GM18951 (cell line): ENCODE results near the gene GPD2.

ENCODE experiments used
- POLR2A ChIP-seq: IDR thresholded peaks from 4 replicates; pipeline ENCODE4 v1.6.1; 2011; ENCODE audit warnings: mild to moderate bottlenecking; ENCODE audit not compliant: insufficient read length, insufficient read depth; ENCODE audit errors: extremely low read depth
- in situ Hi-C: fragments of 300-500 bp; cut with MboI; formaldehyde crosslinking; loops from one replicate; pipeline ENCODE4 v1.12.0; 2022; ENCODE audit warnings: low sequenced_read_pairs, mixed read lengths, inconsistent platforms; ENCODE audit not compliant: unreplicated experiment

GPD2 gene

DNA sequence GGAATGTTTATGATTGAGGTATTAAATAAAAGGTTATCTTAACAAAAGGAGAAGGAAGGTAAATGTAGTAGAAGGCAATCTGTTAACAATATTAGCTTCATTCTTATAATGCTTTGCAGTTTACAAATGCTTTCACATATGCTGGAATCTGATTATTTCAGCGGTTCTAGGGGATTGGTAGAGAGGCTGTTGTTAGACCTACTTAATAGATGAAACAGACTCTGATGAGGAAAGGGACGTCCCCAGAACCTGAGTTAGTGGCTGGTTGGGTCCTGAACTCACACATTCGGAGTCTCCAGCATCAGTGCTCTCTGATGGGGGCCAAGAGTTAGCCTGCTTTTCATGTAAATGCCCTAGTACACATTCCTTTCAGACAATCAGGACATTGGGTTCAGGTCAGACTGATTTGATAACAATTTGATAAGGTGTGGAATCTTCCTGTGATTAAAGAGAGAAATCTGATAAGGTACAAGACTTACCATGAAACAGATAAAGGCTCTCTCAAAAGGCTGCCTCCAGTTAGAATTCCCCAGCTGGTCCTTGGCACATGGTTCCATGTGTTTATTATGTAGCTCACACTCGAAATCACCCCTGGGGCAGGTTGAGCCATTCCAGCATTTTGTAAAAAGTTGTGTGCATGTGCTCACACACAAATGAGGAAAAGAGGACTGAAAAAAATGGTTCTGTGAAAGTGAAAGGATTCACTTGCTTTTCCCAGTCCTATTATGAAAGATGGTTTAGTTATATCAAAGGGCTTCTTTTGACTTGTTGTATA, 103.1 kb downstream of the GPD2 start:
- no peak for TF ChIP-seq POLR2A
- in situ Hi-C loops = no loop called here

DNA sequence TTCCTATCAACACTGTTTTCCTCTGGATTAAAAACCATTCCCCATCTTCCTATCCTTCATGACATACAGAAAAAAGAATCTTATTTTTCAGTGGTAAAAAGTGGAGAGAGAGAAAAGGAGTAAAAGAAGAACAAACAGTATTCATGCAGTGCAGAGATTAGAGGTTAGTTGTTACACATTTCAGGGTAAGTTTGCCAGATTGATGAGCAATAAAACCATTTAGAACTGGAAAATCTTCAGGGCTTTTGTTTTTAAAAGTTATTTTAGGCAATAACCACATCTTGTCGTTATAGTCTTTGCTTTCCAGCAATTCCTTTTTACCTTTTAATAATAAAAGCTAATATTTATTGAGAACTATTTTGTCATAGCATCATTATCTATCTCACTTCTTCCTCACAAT, 104.5 kb downstream of the GPD2 start:
- TF ChIP-seq POLR2A = no peak
- in situ Hi-C loops = no loop called here

DNA sequence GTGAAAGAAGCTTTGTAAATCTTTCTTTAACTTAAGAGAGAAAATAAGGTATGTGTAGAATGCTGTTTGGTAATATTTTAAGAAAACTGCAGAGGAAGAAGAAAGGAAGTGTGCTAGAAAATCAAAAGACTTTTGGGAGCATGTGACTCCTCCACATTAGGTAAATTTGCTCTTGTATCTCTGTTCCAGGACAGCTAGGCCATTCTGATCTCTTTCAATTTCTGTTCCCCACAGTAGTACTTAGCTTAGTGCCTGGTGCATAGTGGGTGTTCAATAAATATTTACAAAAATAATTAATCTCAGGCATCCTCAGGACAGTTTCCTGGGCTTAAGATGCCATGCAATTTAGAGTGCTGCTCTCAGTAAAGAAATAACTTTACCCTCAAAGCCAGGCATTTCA, 105.0 kb downstream of the GPD2 start:
- in situ Hi-C loops = no loop called here

DNA sequence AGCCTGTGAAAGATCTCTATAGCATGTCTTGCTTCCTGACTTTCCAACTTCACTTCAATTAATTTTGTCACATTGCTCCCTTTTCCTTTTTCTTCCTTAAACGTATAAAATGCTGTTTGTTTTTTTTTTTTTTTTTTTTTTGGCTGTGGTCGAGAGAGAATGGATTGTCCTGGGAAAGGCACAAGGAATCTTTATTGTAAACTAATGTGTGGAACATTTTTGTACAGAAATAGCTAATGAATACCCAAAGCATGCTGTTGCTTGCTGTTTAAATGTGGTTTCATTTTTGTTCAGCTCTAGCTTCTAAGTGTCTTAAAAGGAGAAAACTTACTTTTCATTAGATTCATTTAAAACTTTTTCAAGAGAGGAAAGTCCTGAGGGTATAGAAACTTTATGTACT, 105.5 kb downstream of the GPD2 start:
- TF ChIP-seq POLR2A = no peak
- in situ Hi-C loops = no loop called here

More for the DNA sequence above, 105.0 kb downstream of the GPD2 start:
- no peak for TF ChIP-seq POLR2A

DNA sequence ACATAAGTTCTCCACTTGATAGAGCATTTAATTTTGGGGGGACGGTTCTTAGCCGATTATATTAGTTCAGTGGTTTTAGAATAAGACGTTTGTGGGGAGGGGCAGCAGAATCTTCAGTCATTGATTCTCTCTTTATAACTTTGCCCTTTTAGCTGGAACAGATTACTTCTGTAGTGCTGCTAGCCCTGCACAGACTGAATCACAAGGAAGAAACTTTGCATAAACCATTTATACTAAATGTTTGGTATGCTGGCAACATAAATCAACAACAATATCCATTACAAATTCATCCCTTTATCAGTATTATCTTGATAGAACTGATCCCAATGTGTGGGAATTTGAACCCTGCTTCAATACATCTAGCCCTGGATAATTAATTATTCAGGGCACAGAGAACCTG, 112.2 kb downstream of the GPD2 start:
- in situ Hi-C loops = no loop called here
- no peak for TF ChIP-seq POLR2A

DNA sequence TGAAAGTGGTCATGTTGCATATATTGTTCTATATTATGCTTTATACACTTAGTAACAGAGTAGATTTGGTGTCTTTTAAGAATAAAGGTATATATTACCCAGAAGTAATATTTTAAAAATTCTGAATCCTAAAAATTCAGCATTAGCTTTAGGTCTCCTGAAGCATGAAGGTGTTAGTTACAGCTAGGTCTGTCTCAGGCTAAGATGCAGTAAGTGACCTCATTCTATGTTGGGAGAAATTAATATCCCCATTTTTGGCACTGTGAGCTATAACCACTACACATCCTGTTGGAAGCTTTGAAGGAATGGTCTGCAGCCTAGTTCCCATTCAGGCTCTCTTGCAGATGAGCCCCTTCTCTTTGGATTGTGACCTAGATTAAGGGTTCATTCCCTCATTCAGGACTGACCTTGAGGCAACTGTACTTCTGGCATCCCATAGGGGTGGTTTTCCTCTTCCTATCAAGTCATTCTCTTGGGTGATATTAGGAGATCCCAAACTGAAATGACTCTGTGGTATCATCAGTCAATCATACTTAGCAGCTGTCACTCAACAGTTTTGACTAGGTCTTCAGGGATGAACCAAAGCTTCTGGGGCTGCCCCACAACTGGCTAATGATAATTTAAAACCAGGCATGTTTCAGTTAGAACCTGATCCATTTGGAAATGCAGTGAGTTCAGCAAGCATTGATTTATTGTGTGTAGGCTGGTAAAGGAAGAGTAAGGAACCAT, 117.7 kb downstream of the GPD2 start:
- TF ChIP-seq POLR2A = no peak
- in situ Hi-C loops = no loop called here

DNA sequence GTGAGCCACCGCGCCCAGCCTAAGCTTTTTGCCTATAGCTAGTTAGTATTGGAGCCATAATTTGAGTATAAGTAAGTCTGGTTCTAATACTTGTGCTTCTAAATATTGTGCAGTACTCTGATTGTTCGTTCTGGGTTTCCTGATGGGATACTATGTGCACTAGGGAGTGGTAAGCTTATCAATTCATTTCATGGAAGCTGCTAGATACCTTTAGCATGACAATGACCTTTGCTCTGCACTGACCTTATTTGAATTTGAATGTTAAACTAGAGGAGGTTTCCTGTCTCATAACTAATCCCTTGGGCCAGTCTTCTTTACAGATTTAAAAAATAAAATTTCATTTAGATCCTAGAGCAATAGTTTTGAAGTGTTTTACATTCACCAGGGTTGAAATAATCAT, 125.1 kb downstream of the GPD2 start:
- TF ChIP-seq POLR2A = no peak
- in situ Hi-C loops = no loop called here

DNA sequence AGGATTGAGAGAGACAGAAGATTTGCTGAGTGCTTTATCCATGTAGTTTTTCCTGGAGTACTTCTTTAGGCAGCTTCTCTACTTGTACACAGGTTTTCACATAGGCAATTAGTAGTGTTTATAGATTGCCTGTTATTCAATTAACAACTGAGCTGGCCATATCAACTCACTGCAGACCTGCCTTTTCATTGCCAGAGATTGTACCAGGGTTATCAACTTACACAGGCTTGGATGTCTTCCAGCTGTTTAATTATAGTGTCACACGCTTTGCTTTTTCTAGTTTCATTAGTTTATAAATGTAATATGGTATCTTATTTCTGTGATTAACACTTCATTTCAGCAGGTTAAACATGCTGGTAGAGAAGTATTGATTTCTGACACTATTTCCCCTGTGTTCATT, 125.9 kb downstream of the GPD2 start:
- in situ Hi-C loops = no loop called here
- no peak for TF ChIP-seq POLR2A

DNA sequence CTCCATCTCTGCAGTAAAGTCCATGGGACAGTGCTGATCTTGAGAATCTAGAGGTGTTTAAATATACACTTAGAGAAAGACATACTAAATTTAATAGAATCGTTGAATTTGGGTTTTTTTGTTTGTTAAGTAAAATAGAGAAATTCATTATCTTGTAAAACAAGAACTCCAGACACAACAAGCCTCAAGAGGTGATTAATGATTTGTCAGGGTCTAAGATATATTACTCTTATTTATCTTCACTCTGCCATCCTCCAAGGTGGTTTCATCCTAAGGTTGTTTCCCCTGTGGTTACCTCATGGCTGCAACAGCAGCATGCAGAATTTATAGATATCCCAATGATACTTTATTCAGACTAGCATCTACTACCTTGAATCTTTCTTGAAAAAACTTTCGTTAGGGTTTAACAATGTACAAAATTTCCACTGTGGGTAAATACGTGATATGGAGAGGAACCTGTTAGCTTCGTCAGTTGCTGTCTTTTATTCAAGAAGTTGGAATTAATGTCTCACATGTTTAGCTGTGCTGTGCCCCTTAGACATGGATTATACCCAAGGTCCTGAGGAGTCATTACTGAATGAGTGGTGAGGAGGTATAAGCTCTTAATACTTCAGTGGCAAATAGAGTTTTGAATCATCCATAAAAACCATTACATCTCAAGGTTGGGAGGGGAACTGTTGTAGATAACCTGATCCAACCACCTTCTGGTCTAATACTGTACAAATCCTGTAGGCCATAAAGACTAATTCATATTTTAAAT, 128.0 kb downstream of the GPD2 start:
- in situ Hi-C loops = no loop called here
- no peak for TF ChIP-seq POLR2A

DNA sequence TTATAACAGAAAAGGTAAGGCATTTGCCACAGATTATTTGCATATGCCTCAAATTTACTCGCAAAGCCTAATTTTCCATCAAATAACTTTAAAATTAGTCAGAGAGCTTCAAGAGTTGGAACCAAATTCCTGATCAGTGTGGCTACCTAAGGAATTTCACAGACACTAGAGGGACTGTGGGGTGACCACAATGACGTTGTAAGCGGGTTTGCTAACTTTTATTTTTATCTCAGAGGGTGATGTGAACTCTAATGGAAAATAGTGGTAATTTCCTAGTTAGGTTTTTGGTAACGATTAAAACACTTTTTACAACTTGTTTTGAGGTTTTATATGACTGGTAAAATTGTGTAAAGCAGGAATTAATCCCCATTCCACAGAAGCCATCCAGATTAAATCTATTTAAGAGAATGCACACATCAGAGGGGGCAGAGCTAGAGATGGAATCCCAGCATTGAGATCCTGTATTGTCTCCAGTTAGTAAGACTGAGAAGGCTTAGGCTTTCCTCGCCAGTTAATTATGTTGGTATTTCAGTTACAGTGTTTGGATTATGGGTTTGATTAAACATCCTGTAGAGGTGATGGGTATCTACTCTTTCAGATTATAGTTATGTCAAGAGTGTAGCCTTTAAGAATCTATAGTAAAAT, 129.0 kb downstream of the GPD2 start:
- no peak for TF ChIP-seq POLR2A
- in situ Hi-C loops = no loop called here

DNA sequence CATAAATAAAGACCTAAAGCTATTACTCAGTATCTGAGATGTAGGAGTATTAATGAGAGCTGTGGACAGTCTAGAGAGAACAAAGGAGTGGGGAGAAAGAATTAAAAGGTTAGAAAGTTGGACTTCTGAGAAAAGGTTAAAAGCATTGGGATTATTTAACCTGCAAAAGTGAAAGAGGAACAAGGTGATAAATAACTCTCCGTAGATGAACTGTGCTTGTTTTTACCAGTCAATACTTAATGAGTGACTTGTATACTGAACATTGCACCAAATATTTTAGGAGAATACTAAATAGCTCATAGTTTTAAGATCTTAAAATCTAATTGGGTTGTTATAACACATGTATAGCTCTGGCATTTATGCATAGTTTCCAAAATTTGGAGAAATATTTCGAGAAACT, 137.5 kb downstream of the GPD2 start:
- TF ChIP-seq POLR2A = no peak
- in situ Hi-C loops = no loop called here

DNA sequence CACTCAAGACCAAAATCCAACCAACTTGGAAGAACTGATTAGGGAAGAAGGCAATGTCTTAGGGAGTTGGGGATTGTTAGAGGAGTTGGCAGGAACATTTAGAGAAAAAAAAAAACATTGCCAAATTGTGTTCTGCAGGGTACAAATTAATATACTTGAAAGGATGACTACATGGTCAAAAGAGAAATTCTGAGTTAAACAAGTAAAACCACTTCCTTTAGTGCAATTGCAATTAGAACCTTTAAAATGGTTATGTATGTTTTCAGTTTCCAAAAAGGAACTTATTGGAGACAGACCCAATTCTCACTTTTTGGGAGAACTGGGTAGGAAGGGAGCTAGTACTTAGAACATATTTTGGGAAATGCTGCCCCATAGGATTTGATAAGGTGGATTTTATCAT, 137.9 kb downstream of the GPD2 start:
- in situ Hi-C loops = no loop called here
- TF ChIP-seq POLR2A = no peak

DNA sequence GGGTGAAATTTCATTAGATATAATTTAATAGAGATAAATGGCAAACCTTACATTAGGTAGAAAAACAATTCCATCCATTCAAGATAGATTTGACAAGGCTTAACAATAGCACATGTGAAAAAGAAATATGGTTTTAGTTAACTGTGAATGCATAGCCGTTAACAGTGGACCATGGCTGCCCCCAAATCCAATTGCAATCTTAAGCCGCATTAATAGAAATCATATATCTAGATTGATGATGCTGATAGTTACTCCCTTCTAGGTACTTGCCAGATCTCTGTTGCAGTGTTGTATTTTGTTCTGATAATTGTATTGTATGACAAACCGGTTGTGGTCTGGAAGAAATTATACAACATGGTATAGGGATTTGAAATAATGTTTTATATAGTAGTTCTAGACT, 139.8 kb downstream of the GPD2 start:
- in situ Hi-C loops = no loop called here
- no peak for TF ChIP-seq POLR2A
